Activated naive CD4-positive, alpha-beta T cell treated with anti-CD3 and anti-CD28 coated beads, Interleukin-2, amount 10 ng/mL, durations not matched to agents 7 days and 5 days (primary cell): Measurements from ENCODE around the gene ELOVL1.

ENCODE experiments used
- CTCF ChIA-PET: fragments of 350-600 bp; sonication (Branson Sonifier 250); formaldehyde crosslinking; loops from one replicate; lab custom pipeline; 2021; ENCODE audit warnings: antibody characterized with exemption; lab: Charles Lee
- DNase-seq: peaks from one replicate; pipeline ENCODE4 v3.0.0-alpha.2; 2020
- H3K27ac Mint-ChIP-seq: one replicate; pipeline ENCODE4 v1.8.0; 2021; ENCODE audit warnings: mild to moderate bottlenecking, moderate library complexity, mixed read lengths
- H3K27me3 Mint-ChIP-seq: one replicate; pipeline ENCODE4 v1.8.0; 2021; ENCODE audit warnings: mild to moderate bottlenecking, mixed read lengths
- H3K36me3 Mint-ChIP-seq: one replicate; pipeline ENCODE4 v1.8.0; 2021; ENCODE audit warnings: mixed read lengths
- H3K4me1 Mint-ChIP-seq: one replicate; pipeline ENCODE4 v1.8.0; 2021; ENCODE audit warnings: mixed read lengths
- H3K4me3 Mint-ChIP-seq: one replicate; pipeline ENCODE4 v1.8.0; 2021; ENCODE audit warnings: mild to moderate bottlenecking, moderate library complexity, mixed read lengths
- H3K9me3 Mint-ChIP-seq: one replicate; pipeline ENCODE4 v1.8.0; 2021; ENCODE audit warnings: mixed read lengths

ELOVL1 gene

DNA sequence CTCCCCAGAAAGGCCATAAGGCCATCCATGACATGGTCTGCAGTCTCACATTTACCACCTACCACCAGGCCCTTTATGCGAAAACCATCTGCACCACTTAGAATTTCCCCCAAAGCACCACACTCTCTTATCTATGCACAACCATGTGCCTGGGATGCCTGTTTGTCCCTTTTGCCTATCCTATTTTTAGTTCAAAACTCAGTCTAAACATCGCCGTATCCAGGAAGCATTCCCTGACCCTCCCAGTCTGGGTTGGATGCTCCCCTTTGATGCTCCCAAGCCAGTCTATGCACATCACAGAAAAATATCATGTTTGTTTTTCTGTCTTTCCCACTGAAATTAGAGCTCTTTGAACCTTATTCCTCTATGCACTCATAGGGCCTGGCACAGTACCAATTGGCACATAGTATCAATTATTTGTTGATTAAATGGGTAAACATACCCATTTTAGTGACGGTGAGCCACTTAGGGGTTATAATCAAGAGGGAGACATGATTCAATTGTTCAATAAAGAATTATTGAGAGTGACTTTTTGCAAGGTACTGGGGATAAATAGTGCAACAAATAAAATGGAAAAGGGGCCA lies 23.5 kb downstream of the ELOVL1 start:
- CTCF ChIA-PET, result no interaction called here
- H3K27ac Mint-ChIP-seq, result no peak overlapping the region
- no peaks in the 10 kb centered on the region for H3K9me3 Mint-ChIP-seq
- H3K36me3 Mint-ChIP-seq, result no peaks in the 10 kb centered on the region
- DNase-seq, result no peak
- H3K4me3 Mint-ChIP-seq, result no peak overlapping the region
- peaks cover 3% of the 10 kb centered on the region for H3K4me1 Mint-ChIP-seq
- H3K27me3 Mint-ChIP-seq, result peaks cover 24% of the 10 kb centered on the region

DNA sequence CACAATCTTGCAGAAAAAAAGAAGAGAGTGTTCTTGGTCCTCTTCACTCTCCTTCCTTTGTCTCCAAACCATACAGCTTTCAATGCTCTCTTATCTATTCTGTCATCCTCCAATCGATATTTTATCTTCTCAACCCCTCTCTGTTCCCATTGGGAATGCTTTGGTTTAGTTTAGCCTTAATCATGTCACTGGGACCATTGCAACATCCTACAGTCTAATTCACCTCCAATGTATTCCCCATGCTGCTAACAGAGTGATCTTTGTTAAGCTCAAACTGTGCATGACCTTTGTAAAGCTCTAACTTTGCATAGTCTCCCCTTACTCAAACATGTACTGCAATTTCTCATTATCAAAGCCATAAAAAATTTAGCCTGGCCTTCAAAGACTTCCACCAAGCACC lies 27.3 kb downstream of the ELOVL1 start:
- H3K27me3 Mint-ChIP-seq, result peaks cover 23% of the 10 kb centered on the region
- no peaks in the 10 kb centered on the region for H3K9me3 Mint-ChIP-seq
- no peak for DNase-seq
- H3K36me3 Mint-ChIP-seq, result no peaks in the 10 kb centered on the region
- no peaks in the 10 kb centered on the region for H3K4me1 Mint-ChIP-seq
- no peak overlapping the region for H3K4me3 Mint-ChIP-seq
- H3K27ac Mint-ChIP-seq, result no peak overlapping the region
- CTCF ChIA-PET, result no interaction called here

GRCh38 chr1:43339584-43340232 lies 28.1 kb downstream of the ELOVL1 start:
- Mint-ChIP-seq H3K27me3 (peaks cover 19% of the 10 kb centered on the region), H3K4me1 (no peaks in the 10 kb centered on the region), H3K27ac (no peak overlapping the region), H3K9me3 (no peaks in the 10 kb centered on the region), H3K4me3 (no peak overlapping the region), H3K36me3 (no peaks in the 10 kb centered on the region)
- CTCF ChIA-PET, result interaction anchor here (1.1 kb wide), 1 partner anchor 75 kb away, joined by 3 read pairs; no protein-coding TSS in a partner anchor
- no peak for DNase-seq

GRCh38 chr1:43338001-43338400 lies 29.8 kb downstream of the ELOVL1 start:
- H3K36me3 Mint-ChIP-seq, result no peaks in the 10 kb centered on the region
- DNase-seq, result no peak
- H3K27ac Mint-ChIP-seq, result no peak overlapping the region
- H3K4me3 Mint-ChIP-seq, result no peak overlapping the region
- CTCF ChIA-PET, result no interaction called here
- no peaks in the 10 kb centered on the region for H3K9me3 Mint-ChIP-seq
- H3K27me3 Mint-ChIP-seq, result peaks cover 19% of the 10 kb centered on the region
- no peaks in the 10 kb centered on the region for H3K4me1 Mint-ChIP-seq

- H3K36me3 Mint-ChIP-seq, result no peaks in the 10 kb centered on the region
- H3K4me3 Mint-ChIP-seq, result no peak within 1 kb of the TSS
- H3K4me1 Mint-ChIP-seq, result no peaks in the 10 kb centered on the region
- DNase-seq, result no peak
- no peak within 1 kb of the TSS for H3K27ac Mint-ChIP-seq
- H3K9me3 Mint-ChIP-seq, result no peaks in the 10 kb centered on the region
- CTCF ChIA-PET, result no interaction called here
- peaks cover 19% of the 10 kb centered on the region for H3K27me3 Mint-ChIP-seq
Measured at GRCh38 chr1:43337588-43337987, 30.2 kb downstream of the ELOVL1 start, which contains the start of gene MPL. Gene MPL (plus strand): TSS chr1:43337818. CDS start chr1:43337849, 31 bp downstream.

- DNase-seq, result no peak
- no peak overlapping the region for H3K4me3 Mint-ChIP-seq
- peaks cover 6% of the 10 kb centered on the region for H3K4me1 Mint-ChIP-seq
- H3K36me3 Mint-ChIP-seq, result no peaks in the 10 kb centered on the region
- H3K27ac Mint-ChIP-seq, result no peak overlapping the region
- CTCF ChIA-PET, result no interaction called here
- peaks cover 18% of the 10 kb centered on the region for H3K27me3 Mint-ChIP-seq
- H3K9me3 Mint-ChIP-seq, result no peaks in the 10 kb centered on the region
Measured at GRCh38 chr1:43334453-43335205, 33.2 kb downstream of the ELOVL1 start.

DNA sequence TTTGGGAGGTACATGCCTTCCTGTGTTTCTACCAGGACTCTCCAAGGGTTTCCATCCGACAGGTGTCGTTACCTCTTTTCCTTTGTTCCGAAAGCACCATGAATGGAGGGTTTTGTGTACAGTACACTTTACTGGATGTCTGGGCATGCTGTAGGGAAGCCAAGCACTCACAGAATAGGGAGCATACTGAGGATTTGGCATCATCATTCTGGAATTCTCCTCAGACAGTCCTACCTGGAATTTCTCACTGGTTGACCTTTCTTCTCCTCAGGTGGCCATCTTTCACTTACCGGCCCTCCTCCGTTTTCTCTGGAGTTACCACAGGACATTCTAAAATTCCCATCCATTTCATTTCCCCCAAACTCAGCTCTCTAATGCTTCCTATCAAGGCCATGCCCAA lies 36.1 kb downstream of the ELOVL1 start:
- CTCF ChIA-PET, result no interaction called here
- H3K4me1 Mint-ChIP-seq, result peaks cover 6% of the 10 kb centered on the region
- peaks cover 6% of the 10 kb centered on the region for H3K27me3 Mint-ChIP-seq
- no peak overlapping the region for H3K4me3 Mint-ChIP-seq
- DNase-seq, result no peak
- peaks cover 1% of the 10 kb centered on the region for H3K36me3 Mint-ChIP-seq
- peaks cover 8% of the 10 kb centered on the region for H3K9me3 Mint-ChIP-seq
- no peak overlapping the region for H3K27ac Mint-ChIP-seq

GRCh38 chr1:43329995-43330751 lies 37.6 kb downstream of the ELOVL1 start:
- peaks cover 6% of the 10 kb centered on the region for H3K4me1 Mint-ChIP-seq
- H3K4me3 Mint-ChIP-seq, result no peak overlapping the region
- no peak overlapping the region for H3K27ac Mint-ChIP-seq
- H3K27me3 Mint-ChIP-seq, result peaks cover 6% of the 10 kb centered on the region
- CTCF ChIA-PET, result interaction anchor here (0.7 to 1.5 kb wide), 3 partner anchors 28 to 93 kb away, joined by 3 to 5 read pairs (median 3); partner anchors contain the start of gene CDC20
- H3K9me3 Mint-ChIP-seq, result peaks cover 13% of the 10 kb centered on the region
- H3K36me3 Mint-ChIP-seq, result peaks cover 1% of the 10 kb centered on the region
- peak; percentile 27 for DNase-seq

DNA sequence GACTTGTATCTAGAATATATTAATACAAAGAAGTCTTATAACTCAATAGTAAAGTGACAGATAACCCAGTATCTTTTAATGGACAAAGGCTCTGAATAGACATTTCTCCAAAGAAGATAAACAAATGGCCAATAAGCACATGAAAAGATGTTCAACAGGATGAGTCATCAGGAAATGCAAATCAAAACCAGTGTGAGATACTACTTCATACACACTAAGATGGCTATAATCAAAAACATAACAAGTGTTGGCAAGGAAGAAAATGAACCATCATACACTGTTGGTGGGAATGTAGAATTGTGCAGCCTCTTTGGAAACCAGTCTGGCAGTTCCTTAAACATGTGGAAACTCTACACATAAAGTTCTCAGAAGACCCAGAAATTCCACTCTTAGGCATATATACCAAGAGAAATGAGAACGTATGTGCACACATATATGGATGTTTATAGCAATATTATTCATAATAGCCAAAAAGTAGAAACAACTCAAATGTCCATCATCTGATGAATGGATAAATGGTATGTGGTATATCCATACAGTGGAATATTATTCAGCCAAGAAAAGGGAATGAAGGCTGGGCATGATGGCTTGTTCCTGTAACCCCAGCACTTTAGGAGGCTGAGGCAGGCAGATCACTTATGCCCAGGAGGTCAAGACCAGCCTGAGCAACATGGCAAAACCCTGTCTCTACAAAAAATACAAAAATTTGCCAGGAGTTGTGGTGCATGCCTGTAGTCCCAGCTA lies 40.1 kb downstream of the ELOVL1 start:
- peaks cover 3% of the 10 kb centered on the region for H3K36me3 Mint-ChIP-seq
- CTCF ChIA-PET, result no interaction called here
- H3K9me3 Mint-ChIP-seq, result peaks cover 22% of the 10 kb centered on the region
- H3K4me3 Mint-ChIP-seq, result no peak overlapping the region
- H3K27me3 Mint-ChIP-seq, result peaks cover 10% of the 10 kb centered on the region
- H3K27ac Mint-ChIP-seq, result no peak overlapping the region
- H3K4me1 Mint-ChIP-seq, result peaks cover 6% of the 10 kb centered on the region
- DNase-seq, result no peak

DNA sequence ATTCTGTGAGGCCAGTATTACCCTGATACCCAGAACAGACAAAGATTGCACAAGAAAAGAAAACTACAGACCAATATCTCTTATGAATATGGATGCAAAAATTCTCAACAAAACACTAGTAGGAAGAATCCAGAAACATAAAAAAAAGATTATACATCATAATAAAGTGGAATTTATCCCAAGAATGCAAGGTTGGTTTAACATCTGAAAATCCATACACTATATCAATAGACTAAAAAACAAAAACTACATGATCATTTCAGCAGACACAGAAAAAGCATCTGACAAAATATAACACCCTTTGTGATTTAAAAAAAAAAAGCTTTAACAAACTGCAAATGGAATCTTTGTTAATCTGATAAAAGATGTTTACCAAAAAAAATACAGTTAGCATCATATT lies 42.4 kb downstream of the ELOVL1 start:
- no peak overlapping the region for H3K27ac Mint-ChIP-seq
- H3K27me3 Mint-ChIP-seq, result peaks cover 10% of the 10 kb centered on the region
- H3K4me1 Mint-ChIP-seq, result peaks cover 5% of the 10 kb centered on the region
- no peak for DNase-seq
- no peak overlapping the region for H3K4me3 Mint-ChIP-seq
- H3K36me3 Mint-ChIP-seq, result peaks cover 3% of the 10 kb centered on the region
- CTCF ChIA-PET, result no interaction called here
- peaks cover 22% of the 10 kb centered on the region for H3K9me3 Mint-ChIP-seq

- CTCF ChIA-PET, result no interaction called here
- Mint-ChIP-seq H3K9me3 (peaks cover 22% of the 10 kb centered on the region), H3K4me3 (no peak overlapping the region), H3K27me3 (peaks cover 5% of the 10 kb centered on the region), H3K27ac (no peak overlapping the region), H3K4me1 (no peaks in the 10 kb centered on the region), H3K36me3 (peaks cover 3% of the 10 kb centered on the region)
- peak; percentile 8 for DNase-seq
Measured at GRCh38 chr1:43324810-43325209, 43.0 kb downstream of the ELOVL1 start.

DNA sequence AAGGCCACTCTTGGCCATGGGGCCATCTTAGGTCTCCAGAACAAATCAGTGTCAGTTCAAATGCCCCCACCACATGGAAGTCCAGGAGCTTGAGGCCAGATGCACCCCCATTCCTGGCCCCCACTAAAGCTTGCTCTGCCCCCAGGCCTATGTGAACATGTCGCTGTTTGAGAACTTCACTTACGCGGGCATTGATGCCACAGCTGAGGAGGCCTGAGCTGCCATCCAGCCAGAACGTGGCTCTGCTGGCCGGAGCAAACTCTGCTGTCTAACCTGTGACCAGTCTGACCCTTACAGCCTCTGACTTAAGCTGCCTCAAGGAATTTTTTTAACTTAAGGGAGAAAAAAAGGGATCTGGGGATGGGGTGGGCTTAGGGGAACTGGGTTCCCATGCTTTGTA lies 45.3 kb downstream of the ELOVL1 start:
- H3K4me3 Mint-ChIP-seq, result no peak overlapping the region
- CTCF ChIA-PET, result interaction anchor here (1.0 kb wide), 1 partner anchor 41 kb away, joined by 3 read pairs; no protein-coding TSS in a partner anchor
- peaks cover 1% of the 10 kb centered on the region for H3K36me3 Mint-ChIP-seq
- H3K27ac Mint-ChIP-seq, result no peak overlapping the region
- peak; percentile 11 for DNase-seq
- H3K4me1 Mint-ChIP-seq, result no peaks in the 10 kb centered on the region
- peaks cover 18% of the 10 kb centered on the region for H3K9me3 Mint-ChIP-seq
- peaks cover 4% of the 10 kb centered on the region for H3K27me3 Mint-ChIP-seq

- Mint-ChIP-seq H3K4me1 (no peaks in the 10 kb centered on the region), H3K9me3 (peaks cover 14% of the 10 kb centered on the region), H3K27ac (no peak overlapping the region), H3K4me3 (no peak overlapping the region), H3K27me3 (peaks cover 4% of the 10 kb centered on the region), H3K36me3 (peaks cover 1% of the 10 kb centered on the region)
- CTCF ChIA-PET, result no interaction called here
- DNase-seq, result peak; percentile 16
Measured at GRCh38 chr1:43321331-43321891, 46.4 kb downstream of the ELOVL1 start.
